PC-3 (cell line): ENCODE data around the gene TENM4.

Source experiments
- CTCF ChIP-seq: fragments of 300-600 bp; sonication (generic); conservative IDR thresholded peaks from 2 replicates; pipeline ENCODE4 v1.5.1; 2017; ENCODE audit warnings: antibody characterized with exemption, low read depth, mild to moderate bottlenecking, low read length
- EZH2 ChIP-seq: fragments of 300-600 bp; sonication (generic); IDR thresholded peaks from one replicate; pipeline ENCODE4 v1.6.1; 2017; ENCODE audit warnings: antibody characterized with exemption, mild to moderate bottlenecking, low read length; ENCODE audit not compliant: unreplicated experiment
- EZH2phosphoT487 ChIP-seq: fragments of 300-600 bp; sonication (generic); IDR thresholded peaks from 2 replicates; pipeline ENCODE4 v1.6.1; 2018; ENCODE audit warnings: mild to moderate bottlenecking, antibody characterized with exemption, low read length, borderline replicate concordance

- no peak for TF ChIP-seq CTCF
- no peak for TF ChIP-seq EZH2phosphoT487
- no peak for TF ChIP-seq EZH2
These were observed 631.9 kb downstream of the TENM4 start for GRCh38 chr11:78808923-78809322.
